Trophoblast cell (in vitro differentiated cells and primary cell): ENCODE results near the gene TRAFD1.

Experiments
- DNase-seq, 2 donors: peaks; one replicate each; pipeline ENCODE4 v3.0.0-alpha.2; 2016
- H2AFZ ChIP-seq: 2 replicates; pipeline ENCODE4 v1.6.1; 2013; ENCODE audit warnings: low read length, moderate library complexity, mild to moderate bottlenecking; ENCODE audit not compliant: insufficient read depth, poor library complexity
- H2AK5ac ChIP-seq: 2 replicates; pipeline ENCODE4 v1.6.1; 2013; ENCODE audit warnings: mild to moderate bottlenecking, low read length
- H2BK120ac ChIP-seq: 2 replicates; pipeline ENCODE4 v1.6.1; 2013; ENCODE audit warnings: low read length, mild to moderate bottlenecking, moderate library complexity; ENCODE audit not compliant: insufficient read depth, poor library complexity
- H2BK12ac ChIP-seq: 2 replicates; pipeline ENCODE4 v1.6.1; 2013; ENCODE audit warnings: mild to moderate bottlenecking, low read length, moderate library complexity
- H2BK5ac ChIP-seq: 2 replicates; pipeline ENCODE4 v1.6.1; 2013; ENCODE audit warnings: low read length, low read depth, moderate library complexity, mild to moderate bottlenecking; ENCODE audit not compliant: poor library complexity
- H3K14ac ChIP-seq: 2 replicates; pipeline ENCODE4 v1.6.1; 2013; ENCODE audit warnings: mild to moderate bottlenecking, low read length
- H3K18ac ChIP-seq: 2 replicates; pipeline ENCODE4 v1.6.1; 2013; ENCODE audit warnings: mild to moderate bottlenecking, low read length
- H3K23ac ChIP-seq: 2 replicates; pipeline ENCODE4 v1.6.1; 2013; ENCODE audit warnings: low read length
- H3K27ac ChIP-seq: 2 replicates; pipeline ENCODE4 v1.5.1; 2013; ENCODE audit warnings: low read depth, mild to moderate bottlenecking, inconsistent platforms, low read length, moderate library complexity
- H3K27me3 ChIP-seq: 2 replicates; pipeline ENCODE4 v1.6.1; 2013; ENCODE audit warnings: inconsistent platforms, mild to moderate bottlenecking, low read length, moderate library complexity; ENCODE audit not compliant: insufficient read depth
- H3K36me3 ChIP-seq, 2 experiments: 1 replicate in 1 of 2; 2 replicates in 1 of 2; pipeline ENCODE4 v1.6.1; 2013; ENCODE audit warnings: low read length in 2 of 2, mild to moderate bottlenecking in 2 of 2, moderate library complexity in 1 of 2; ENCODE audit not compliant: insufficient read depth in 2 of 2, control insufficient read depth in 1 of 2
- H3K4ac ChIP-seq: 2 replicates; pipeline ENCODE4 v1.6.1; 2013; ENCODE audit warnings: low read depth, mild to moderate bottlenecking, low read length, moderate library complexity
- H3K4me1 ChIP-seq, 2 experiments: 1 replicate in 1 of 2; 2 replicates in 1 of 2; pipeline ENCODE4 v1.6.1; 2013; ENCODE audit warnings: low read length in 2 of 2, mild to moderate bottlenecking in 2 of 2, moderate library complexity in 1 of 2; ENCODE audit not compliant: insufficient read depth in 2 of 2, control insufficient read depth in 1 of 2
- H3K4me2 ChIP-seq: 2 replicates; pipeline ENCODE4 v1.6.1; 2013; ENCODE audit warnings: inconsistent platforms, mild to moderate bottlenecking, low read length, moderate library complexity
- H3K4me3 ChIP-seq: 2 replicates; pipeline ENCODE4 v1.5.1; 2013; ENCODE audit warnings: mild to moderate bottlenecking, low read depth, low read length, inconsistent platforms
- H3K79me1 ChIP-seq: one replicate; pipeline ENCODE4 v1.6.1; 2013; ENCODE audit warnings: low read length
- H3K79me2 ChIP-seq: 2 replicates; pipeline ENCODE4 v1.6.1; 2013; ENCODE audit warnings: low read length, mild to moderate bottlenecking; ENCODE audit not compliant: control insufficient read depth, insufficient read depth, poor library complexity
- H3K9ac ChIP-seq: 2 replicates; pipeline ENCODE4 v1.6.1; 2013; ENCODE audit warnings: mild to moderate bottlenecking, low read length
- H3K9me3 ChIP-seq: 2 replicates; pipeline ENCODE4 v1.6.1; 2013; ENCODE audit warnings: low read depth, mild to moderate bottlenecking, control low read depth, inconsistent platforms, low read length; ENCODE audit not compliant: insufficient read depth
- H4K12ac ChIP-seq: 2 replicates; pipeline ENCODE4 v1.6.1; 2013; ENCODE audit warnings: low read depth, mild to moderate bottlenecking, low read length, moderate library complexity
- H4K8ac ChIP-seq: 2 replicates; pipeline ENCODE4 v1.6.1; 2013; ENCODE audit warnings: low read depth, mild to moderate bottlenecking, low read length, moderate library complexity
- H4K91ac ChIP-seq: one replicate; pipeline ENCODE4 v1.6.1; 2013; ENCODE audit warnings: low read depth, mild to moderate bottlenecking, low read length, moderate library complexity
- WGBS: extraction: QIAGEN DNeasy Blood & Tissue Kit; methylation state at CpG from one replicate; pipeline ENCODE4 v1.1.7; 2013; ENCODE audit warnings: missing lambda C conversion rate; ENCODE audit not compliant: insufficient read length, insufficient coverage; ENCODE audit errors: extremely low coverage; 5-methylcytosine and 5-hydroxymethylcytosine counted together

The TRAFD1 gene

DNA sequence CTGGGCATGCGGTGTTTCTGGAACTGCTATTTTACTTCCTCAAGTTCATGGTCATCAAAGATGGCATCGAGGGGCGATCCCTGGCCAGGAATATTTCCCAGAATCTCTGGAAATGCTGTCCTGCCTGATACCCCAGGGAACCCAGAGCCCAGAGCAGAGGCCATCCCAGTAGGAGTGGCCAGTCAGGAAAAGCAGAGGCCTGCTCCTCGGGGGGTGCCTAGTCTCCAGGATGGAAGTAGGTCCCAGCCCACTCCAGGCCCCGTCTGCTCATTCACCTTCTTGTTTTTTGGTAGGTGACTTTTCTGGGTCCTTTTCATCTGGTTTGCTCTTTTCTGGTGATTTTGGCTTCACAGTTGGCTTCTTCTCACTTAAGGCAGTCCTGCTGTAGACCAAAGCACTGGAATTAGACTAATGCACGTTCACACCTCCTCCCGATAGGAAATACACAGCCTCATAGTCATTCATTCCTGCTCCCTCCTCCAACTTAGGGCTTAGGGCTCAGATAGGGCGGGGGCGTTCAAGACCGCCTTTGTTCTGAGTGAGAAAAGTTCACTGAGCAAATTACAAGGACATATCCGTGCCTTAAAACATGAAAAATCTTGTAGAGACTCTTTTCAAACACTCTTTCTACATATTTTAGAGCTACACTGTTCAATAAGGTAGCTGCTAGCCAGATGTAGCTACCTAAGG, 51.1 kb downstream of the TRAFD1 start:
- Histone ChIP-seq H3K9me3 (no peaks in the 10 kb centered on the region), H4K91ac (no peak overlapping the region), H3K27ac (no peak overlapping the region), H4K12ac (no peak overlapping the region), H3K4me3 (no peak overlapping the region), H3K79me1 (no peaks in the 10 kb centered on the region), H3K23ac (no peak overlapping the region), H3K14ac (no peak overlapping the region), H3K36me3 (peaks cover 38 to 40% of the 10 kb centered on the region in 2 experiments), H2BK5ac (no peak overlapping the region), H3K4me1 (no peaks in the 10 kb centered on the region), H2BK12ac (no peak overlapping the region), H3K4ac (no peak overlapping the region), H2AK5ac (no peak overlapping the region), H3K9ac (no peak overlapping the region), H2AFZ (no peak overlapping the region), H3K27me3 (no peaks in the 10 kb centered on the region), H2BK120ac (no peak overlapping the region), H3K79me2 (no peaks in the 10 kb centered on the region), H3K18ac (no peak overlapping the region), H4K8ac (no peak overlapping the region), H3K4me2 (no peak overlapping the region)
- no peak for DNase-seq
- no CpG with 5 or more reads among the region's 11 CpGs for WGBS

GRCh38 chr12:112178796-112179195, 53.4 kb downstream of the TRAFD1 start:
- no CpG with 5 or more reads among the region's 15 CpGs for WGBS

DNA sequence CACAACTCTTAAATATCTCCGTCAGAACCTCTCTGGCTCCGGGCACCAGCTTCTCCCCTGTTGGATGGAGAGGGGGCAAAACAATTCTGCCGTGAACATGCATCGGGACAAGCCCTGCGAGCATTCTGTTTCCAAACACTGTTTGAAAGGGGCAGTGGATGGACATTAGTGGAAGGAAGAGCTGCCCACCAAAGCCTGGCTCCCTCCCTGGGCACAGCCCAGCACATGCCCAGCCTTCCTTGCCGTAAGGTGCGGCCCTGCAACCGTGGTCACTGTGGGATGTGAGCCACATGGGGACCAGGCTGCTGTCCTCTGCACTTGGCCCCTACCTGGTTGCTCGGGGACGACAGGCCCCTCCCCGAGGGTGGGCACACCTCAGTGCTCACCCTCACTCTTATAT, 54.0 kb downstream of the TRAFD1 start:
- Histone ChIP-seq H4K91ac (no peak overlapping the region), H3K27ac (no peak overlapping the region), H3K9ac (no peak overlapping the region), H3K4me2 (no peak overlapping the region), H3K79me1 (no peaks in the 10 kb centered on the region), H3K4me1 (no peaks in the 10 kb centered on the region), H3K23ac (no peak overlapping the region), H3K18ac (no peak overlapping the region), H2BK5ac (no peak overlapping the region), H3K36me3 (peaks cover 33 to 36% of the 10 kb centered on the region in 2 experiments), H3K79me2 (no peaks in the 10 kb centered on the region), H4K8ac (no peak overlapping the region), H3K27me3 (no peaks in the 10 kb centered on the region), H2BK120ac (no peak overlapping the region), H3K14ac (no peak overlapping the region), H4K12ac (no peak overlapping the region), H2AK5ac (no peak overlapping the region), H3K4ac (no peak overlapping the region), H3K9me3 (no peaks in the 10 kb centered on the region), H3K4me3 (no peak overlapping the region), H2BK12ac (no peak overlapping the region), H2AFZ (no peak overlapping the region)
- WGBS, result no CpG with 5 or more reads among the region's 11 CpGs
- DNase-seq, result no peak

More at GRCh38 chr12:112178796-112179195, 53.4 kb downstream of the TRAFD1 start:
- Histone ChIP-seq H3K4ac (no peak overlapping the region), H3K23ac (no peak overlapping the region), H2AFZ (no peak overlapping the region), H3K9me3 (no peaks in the 10 kb centered on the region), H3K27ac (no peak overlapping the region), H2BK5ac (no peak overlapping the region), H3K36me3 (peaks cover 30 to 32% of the 10 kb centered on the region in 2 experiments), H3K79me2 (no peaks in the 10 kb centered on the region), H3K18ac (no peak overlapping the region), H4K91ac (no peak overlapping the region), H3K4me1 (no peaks in the 10 kb centered on the region), H3K27me3 (no peaks in the 10 kb centered on the region), H3K14ac (no peak overlapping the region), H3K4me3 (no peak overlapping the region), H3K4me2 (no peak overlapping the region), H2BK12ac (no peak overlapping the region), H4K12ac (no peak overlapping the region), H3K9ac (no peak overlapping the region), H3K79me1 (no peaks in the 10 kb centered on the region), H2BK120ac (no peak overlapping the region), H4K8ac (no peak overlapping the region), H2AK5ac (no peak overlapping the region)
- DNase-seq, result no peak

- Histone ChIP-seq H4K8ac (no peak overlapping the region), H3K36me3 (peaks cover 36 to 42% of the 10 kb centered on the region in 2 experiments), H3K14ac (no peak overlapping the region), H3K79me2 (no peaks in the 10 kb centered on the region), H2AFZ (no peak overlapping the region), H4K12ac (no peak overlapping the region), H2AK5ac (no peak overlapping the region), H3K9ac (no peak overlapping the region), H3K4ac (no peak overlapping the region), H4K91ac (no peak overlapping the region), H3K9me3 (no peaks in the 10 kb centered on the region), H3K27me3 (no peaks in the 10 kb centered on the region), H3K23ac (no peak overlapping the region), H3K18ac (no peak overlapping the region), H2BK120ac (no peak overlapping the region), H3K4me1 (no peaks in the 10 kb centered on the region), H3K4me2 (no peak overlapping the region), H3K79me1 (no peaks in the 10 kb centered on the region), H2BK12ac (no peak overlapping the region), H3K4me3 (no peak overlapping the region), H3K27ac (no peak overlapping the region), H2BK5ac (no peak overlapping the region)
- WGBS, result no CpG with 5 or more reads among the region's 2 CpGs
- DNase-seq, result no peak
These were observed 54.6 kb downstream of the TRAFD1 start for GRCh38 chr12:112179916-112180315.
